ENCODE measurements around the gene ZNF560. TPM values are rescaled to one million over a fixed set of nuclear protein-coding genes. Genes with fewer than 3 reads are reported as not detected.

The ZNF560 gene
- total RNA-seq, 6 experiments from 2014 or later: 0.07 to 0.28 (median 0.14) TPM; not detected in 1

DNA sequence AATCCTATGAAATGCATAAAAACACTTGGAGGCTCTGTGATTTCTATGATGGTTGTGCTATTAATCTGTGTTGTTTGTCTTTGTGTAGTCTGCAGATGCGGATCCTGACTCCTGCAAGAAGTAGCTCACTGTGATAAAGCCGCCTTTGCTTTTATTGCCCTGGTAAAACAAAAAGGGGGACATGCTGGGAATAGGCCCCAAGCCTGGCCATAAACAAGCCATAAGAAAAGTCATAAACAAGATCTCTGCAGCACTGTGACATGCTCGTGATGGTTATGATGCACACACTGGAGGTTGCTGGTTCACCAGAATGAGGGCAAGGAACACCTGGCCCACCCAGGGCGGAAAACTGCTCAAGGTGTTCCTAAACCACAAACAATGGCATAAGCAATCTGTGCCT, 36.5 kb downstream of the ZNF560 start:
- TF ChIP-seq, protein P1, sequence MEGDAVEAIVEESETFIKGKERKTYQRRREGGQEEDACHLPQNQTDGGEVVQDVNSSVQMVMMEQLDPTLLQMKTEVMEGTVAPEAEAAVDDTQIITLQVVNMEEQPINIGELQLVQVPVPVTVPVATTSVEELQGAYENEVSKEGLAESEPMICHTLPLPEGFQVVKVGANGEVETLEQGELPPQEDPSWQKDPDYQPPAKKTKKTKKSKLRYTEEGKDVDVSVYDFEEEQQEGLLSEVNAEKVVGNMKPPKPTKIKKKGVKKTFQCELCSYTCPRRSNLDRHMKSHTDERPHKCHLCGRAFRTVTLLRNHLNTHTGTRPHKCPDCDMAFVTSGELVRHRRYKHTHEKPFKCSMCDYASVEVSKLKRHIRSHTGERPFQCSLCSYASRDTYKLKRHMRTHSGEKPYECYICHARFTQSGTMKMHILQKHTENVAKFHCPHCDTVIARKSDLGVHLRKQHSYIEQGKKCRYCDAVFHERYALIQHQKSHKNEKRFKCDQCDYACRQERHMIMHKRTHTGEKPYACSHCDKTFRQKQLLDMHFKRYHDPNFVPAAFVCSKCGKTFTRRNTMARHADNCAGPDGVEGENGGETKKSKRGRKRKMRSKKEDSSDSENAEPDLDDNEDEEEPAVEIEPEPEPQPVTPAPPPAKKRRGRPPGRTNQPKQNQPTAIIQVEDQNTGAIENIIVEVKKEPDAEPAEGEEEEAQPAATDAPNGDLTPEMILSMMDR (IDR thresholded peaks at IDR 0.05): no peak
- H3K4me3 Mint-ChIP-seq: no peak overlapping the region
- no peaks in the 10 kb centered on the region for H3K4me1 Mint-ChIP-seq (ENCODE audit: low read depth)
- H3K27ac Mint-ChIP-seq: no peak overlapping the region
- DNase-seq: no peak
- peaks cover 24% of the 10 kb centered on the region for H3K36me3 Mint-ChIP-seq (ENCODE audit: low read depth)
- H3K9me3 Mint-ChIP-seq: peaks cover 76% of the 10 kb centered on the region
- H3K27me3 Mint-ChIP-seq (ENCODE audit: insufficient read depth): peaks cover 1% of the 10 kb centered on the region; the same call in 1 of the 2 replicates

DNA sequence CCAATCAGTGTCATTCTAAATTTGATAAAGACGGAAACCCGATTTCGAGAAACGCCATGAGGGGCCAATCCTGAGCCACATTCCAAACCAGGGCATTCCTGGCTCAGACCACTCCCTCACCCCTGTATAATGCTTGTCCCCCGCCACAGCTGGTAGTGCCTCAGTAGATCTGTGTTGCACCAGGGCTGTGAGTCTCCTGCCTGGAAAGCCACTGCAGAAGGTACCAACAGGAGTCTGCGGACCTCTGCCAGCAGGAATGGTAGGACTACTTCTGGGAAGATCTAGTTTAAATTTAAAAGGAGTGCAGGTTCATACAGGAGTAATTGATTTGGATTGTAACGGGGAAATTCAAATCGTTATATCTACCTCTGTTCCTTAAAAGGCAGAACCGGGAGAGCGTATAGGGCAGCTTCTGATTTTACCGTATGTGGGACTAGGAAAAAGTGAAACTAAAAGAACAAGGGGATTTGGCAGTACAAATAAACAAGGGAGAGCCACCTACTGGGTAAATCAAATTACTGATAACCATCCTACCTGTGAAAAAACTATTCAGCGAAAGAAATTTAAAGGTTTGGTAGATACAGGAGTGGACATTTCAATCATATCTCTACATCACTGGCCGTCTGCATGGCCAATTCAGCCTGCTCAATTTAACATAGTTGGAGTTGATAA, 42.3 kb downstream of the ZNF560 start:
- Mint-ChIP-seq H3K4me1 (ENCODE audit: low read depth) (peaks cover 8% of the 10 kb centered on the region; the same call in 1 of the 2 replicates), H3K27me3 (ENCODE audit: insufficient read depth) (no peaks in the 10 kb centered on the region; the same call in 1 of the 2 replicates), H3K27ac (no peak overlapping the region), H3K9me3 (peaks cover 74% of the 10 kb centered on the region), H3K4me3 (peak overlapping the region; percentile 84), H3K36me3 (ENCODE audit: low read depth) (peaks cover 36% of the 10 kb centered on the region)
- no peak for DNase-seq
- TF ChIP-seq, protein P1 (IDR thresholded peaks at IDR 0.05): no peak

DNA sequence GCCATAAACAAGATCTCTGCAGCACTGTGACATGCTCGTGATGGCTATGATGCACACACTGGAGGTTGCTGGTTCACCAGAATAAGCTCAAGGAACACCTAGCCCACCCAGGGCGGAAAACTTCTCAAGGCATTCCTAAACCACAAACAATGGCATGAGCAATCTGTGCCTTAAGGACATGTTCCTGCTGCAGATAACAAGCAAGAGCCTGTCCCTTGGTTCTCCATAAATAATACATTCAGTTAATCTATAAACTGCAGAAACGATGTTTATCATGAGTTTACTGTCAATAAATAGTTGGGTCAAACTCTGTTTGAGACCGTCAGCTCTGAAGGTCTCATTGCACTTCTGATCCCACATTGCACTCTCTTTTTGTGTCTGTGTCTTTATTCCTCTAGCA, 44.5 kb downstream of the ZNF560 start:
- H3K4me3 Mint-ChIP-seq: no peak overlapping the region
- H3K4me1 Mint-ChIP-seq (ENCODE audit: low read depth): peaks cover 8% of the 10 kb centered on the region; the same call in 1 of the 2 replicates
- H3K27me3 Mint-ChIP-seq (ENCODE audit: insufficient read depth): no peaks in the 10 kb centered on the region; the same call in none of the 2 replicates

DNA sequence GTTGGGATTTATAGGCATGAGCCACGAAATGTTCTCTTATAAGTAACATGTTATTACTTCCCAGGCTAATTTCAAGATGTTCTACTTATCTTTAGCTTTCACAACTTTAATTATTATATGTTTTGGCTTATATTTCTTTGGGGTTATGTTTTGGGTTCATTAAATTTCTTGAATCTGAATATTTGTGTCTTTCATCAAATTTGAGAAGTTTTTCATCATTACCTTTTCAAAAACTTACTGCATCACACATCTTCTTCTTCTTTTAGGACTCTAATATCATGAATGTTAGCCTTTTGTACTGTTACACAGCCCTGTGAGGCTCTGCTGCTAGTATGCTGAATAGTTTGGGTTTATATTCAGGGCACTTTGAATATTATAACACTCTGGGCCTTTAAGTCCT, 53.4 kb downstream of the ZNF560 start:
- no peaks in the 10 kb centered on the region; the same call in 1 of the 2 replicates for H3K27me3 Mint-ChIP-seq (ENCODE audit: insufficient read depth)
- H3K27ac Mint-ChIP-seq: no peak overlapping the region
- TF ChIP-seq, protein P1 (IDR thresholded peaks at IDR 0.05): no peak
- H3K9me3 Mint-ChIP-seq: peaks cover 76% of the 10 kb centered on the region
- DNase-seq: no peak
- H3K4me3 Mint-ChIP-seq: no peak overlapping the region
- H3K4me1 Mint-ChIP-seq (ENCODE audit: low read depth): no peaks in the 10 kb centered on the region
- peaks cover 61% of the 10 kb centered on the region for H3K36me3 Mint-ChIP-seq (ENCODE audit: low read depth)

More for the DNA sequence above, 44.5 kb downstream of the ZNF560 start:
- no peak for DNase-seq
- H3K36me3 Mint-ChIP-seq (ENCODE audit: low read depth): peaks cover 28% of the 10 kb centered on the region
- TF ChIP-seq, protein P1 (IDR thresholded peaks at IDR 0.05): no peak
- no peak overlapping the region for H3K27ac Mint-ChIP-seq
- peaks cover 76% of the 10 kb centered on the region for H3K9me3 Mint-ChIP-seq

DNA sequence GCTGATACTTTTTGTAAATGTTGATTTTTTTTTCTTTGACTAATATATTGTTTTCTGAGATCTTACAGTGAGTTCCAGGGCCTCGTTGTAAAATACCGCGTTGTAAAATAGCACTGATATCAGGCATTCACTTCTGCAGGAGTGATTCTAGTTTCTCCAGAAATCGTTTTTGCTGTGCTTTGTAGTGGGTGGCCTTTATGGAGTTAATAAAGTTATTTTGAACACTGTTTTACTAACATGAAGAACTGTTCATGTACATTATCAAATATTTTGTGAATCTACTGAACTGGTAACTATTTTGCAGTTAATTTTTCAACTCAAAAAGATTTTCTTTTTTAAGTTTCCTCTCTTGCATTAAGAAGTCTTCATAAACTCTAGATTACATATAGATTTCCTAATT, 62.1 kb downstream of the ZNF560 start:
- H3K27ac Mint-ChIP-seq: peak overlapping the region; percentile 94
- H3K9me3 Mint-ChIP-seq: peaks cover 14% of the 10 kb centered on the region
- DNase-seq: no peak
- no peaks in the 10 kb centered on the region for H3K27me3 Mint-ChIP-seq (ENCODE audit: insufficient read depth)
- TF ChIP-seq, protein P1 (IDR thresholded peaks at IDR 0.05): no peak
- peaks cover 35% of the 10 kb centered on the region for H3K36me3 Mint-ChIP-seq (ENCODE audit: low read depth)
- peak overlapping the region; percentile 97 for H3K4me3 Mint-ChIP-seq
- peaks cover 20% of the 10 kb centered on the region for H3K4me1 Mint-ChIP-seq (ENCODE audit: low read depth)

All from HFFc6 (cell line).